8988T (cell line): ENCODE data around the gene PAK3.

Experiments
- DNase-seq: peaks from one replicate; pipeline ENCODE4 v3.0.0; 2011

Gene PAK3

GRCh38 chrX:111265486-111265885 is 169.5 kb downstream of the PAK3 start:
- no peak for DNase-seq

DNA sequence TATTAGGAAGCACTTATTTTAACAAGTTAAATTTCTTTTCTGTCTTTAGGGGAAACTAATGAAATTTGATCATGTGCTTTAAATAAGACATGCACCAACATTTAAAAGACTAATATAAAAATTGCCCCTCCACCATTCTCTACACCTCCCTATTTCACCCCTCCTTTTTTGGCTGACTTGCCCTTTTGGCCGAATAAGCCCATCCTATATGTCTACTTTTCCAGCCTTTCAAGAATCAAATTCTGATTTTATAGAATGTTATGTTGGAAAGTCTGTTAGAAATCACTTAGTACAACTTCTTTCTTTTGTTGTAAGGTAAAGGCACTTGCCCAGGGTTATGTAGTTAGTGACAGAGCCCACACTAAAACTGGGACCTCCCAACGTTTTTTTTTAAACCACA is 172.5 kb downstream of the PAK3 start:
- DNase-seq: no peak

DNA sequence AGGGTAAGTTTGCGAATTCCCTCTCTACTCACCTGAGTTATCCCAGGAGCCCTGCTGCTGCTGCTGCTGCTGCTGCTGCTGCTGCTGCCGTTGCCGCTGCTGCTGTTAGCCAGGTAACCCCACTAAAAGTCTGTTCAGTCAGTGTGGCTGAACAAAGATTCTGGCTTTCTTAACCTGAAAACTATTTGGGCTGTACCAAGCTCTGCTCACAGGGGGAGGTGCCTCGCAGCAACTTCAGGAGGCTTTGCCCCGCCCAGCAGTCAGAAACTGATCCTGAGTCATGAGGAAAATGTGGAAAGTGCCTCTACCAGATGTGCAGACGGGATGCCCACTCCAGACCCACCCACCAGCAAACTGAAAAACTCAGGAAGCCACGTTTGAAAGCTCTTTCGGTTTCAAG is 174.3 kb downstream of the PAK3 start, which contains the start of gene CAPN6:
Gene CAPN6 (minus strand): TSS at position 145 of the 400 bp plus-strand sequence. CDS start 6,547 bp downstream, outside the sequence.
- no peak for DNase-seq
